SK-N-MC (cell line): ENCODE results near the gene TUBB4B.
A peak's percentile ranks its signal among the peaks of the same experiment; 100 is the strongest.

Experiments used
- DNase-seq: peaks from one replicate; pipeline ENCODE4 v3.0.0-alpha.2; 2011; ENCODE audit warnings: low read depth, low spot score
- H3K27ac ChIP-seq: fragments of 200-600 bp; sonication (generic); 2 replicates; pipeline ENCODE4 v1.5.1; 2016; ENCODE audit warnings: mixed run types
- H3K36me3 ChIP-seq: fragments of 200-600 bp; sonication (generic); 2 replicates; pipeline ENCODE4 v1.6.1; 2017; ENCODE audit warnings: antibody characterized with exemption, low read length, mixed read lengths; ENCODE audit not compliant: insufficient read depth
- H3K4me3 ChIP-seq: fragments of 200-600 bp; sonication (generic); 2 replicates; pipeline ENCODE4 v1.5.1; 2016
- H3K9ac ChIP-seq: fragments of 200-600 bp; sonication (generic); 2 replicates; pipeline ENCODE4 v1.8.0; 2017; ENCODE audit warnings: mixed run types, mixed read lengths; ENCODE audit not compliant: insufficient read length
- H3K9me3 ChIP-seq: fragments of 200-600 bp; sonication (generic); 2 replicates; pipeline ENCODE4 v1.6.1; 2017; ENCODE audit warnings: low read depth, mild to moderate bottlenecking, antibody characterized with exemption, low read length, moderate library complexity, mixed read lengths
- EZH2 ChIP-seq: fragments of 200-600 bp; sonication (generic); IDR thresholded peaks from one replicate; pipeline ENCODE4 v1.6.1; 2017; ENCODE audit warnings: antibody characterized with exemption
- FOXP2 ChIP-seq: optimal IDR thresholded peaks from 2 replicates; pipeline ENCODE3; 2011; ENCODE audit warnings: mild to moderate bottlenecking, moderate library complexity; ENCODE audit not compliant: insufficient read depth; ENCODE audit errors: extremely low read length, control extremely low read depth
- POLR2AphosphoS5 ChIP-seq: IDR thresholded peaks from 2 replicates; pipeline ENCODE4 v1.6.1; 2012; ENCODE audit warnings: mild to moderate bottlenecking, low read depth, low read length, borderline replicate concordance

TUBB4B gene

GRCh38 chr9:137269231-137269772 is 28.2 kb downstream of the TUBB4B start:
- no peak overlapping the region for H3K9ac ChIP-seq
- H3K4me3 ChIP-seq, result no peak overlapping the region
- no peak for TF ChIP-seq EZH2
- no peak for TF ChIP-seq POLR2AphosphoS5
- TF ChIP-seq FOXP2, result no peak
- no peak for DNase-seq
- H3K27ac ChIP-seq, result 0 out of 2 replicates have a peak overlapping the region, but pooled peaks have one; percentile 46
- H3K9me3 ChIP-seq, result no peaks in the 10 kb centered on the region
- peaks cover 24% of the 10 kb centered on the region; the same call in 1 of the 2 replicates for H3K36me3 ChIP-seq

GRCh38 chr9:137270929-137271695 is 30.0 kb downstream of the TUBB4B start:
- Histone ChIP-seq H3K36me3 (peaks cover 19% of the 10 kb centered on the region; the same call in 1 of the 2 replicates), H3K4me3 (no peak overlapping the region), H3K9me3 (no peaks in the 10 kb centered on the region), H3K9ac (no peak overlapping the region), H3K27ac (peak overlapping the region; percentile 57; the same call in 1 of the 2 replicates)
- no peak for DNase-seq
- TF ChIP-seq FOXP2, result no peak
- no peak for TF ChIP-seq EZH2
- TF ChIP-seq POLR2AphosphoS5, result no peak

DNA sequence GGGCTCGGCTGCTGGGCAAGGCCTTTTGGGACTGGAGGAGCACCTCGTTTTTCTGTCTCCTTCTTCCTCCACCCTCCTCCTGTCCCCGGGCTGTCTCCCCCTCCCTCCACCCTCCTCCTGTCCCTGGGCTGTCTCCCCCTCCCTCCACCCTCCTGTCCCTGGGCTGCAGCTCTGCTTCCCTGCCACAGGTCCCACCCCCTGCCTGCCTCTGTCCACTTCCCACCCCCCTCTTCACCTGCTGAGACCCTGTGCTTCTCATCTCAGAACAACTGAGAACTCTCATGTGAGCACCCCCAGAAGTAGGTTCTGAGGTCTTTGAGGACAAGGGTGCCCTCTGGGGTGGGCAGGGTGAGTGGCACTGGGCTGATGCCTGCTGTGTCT is 30.6 kb downstream of the TUBB4B start:
- no peak overlapping the region for H3K9ac ChIP-seq
- H3K36me3 ChIP-seq, result peaks cover 14% of the 10 kb centered on the region; the same call in 1 of the 2 replicates
- no peak for DNase-seq

DNA sequence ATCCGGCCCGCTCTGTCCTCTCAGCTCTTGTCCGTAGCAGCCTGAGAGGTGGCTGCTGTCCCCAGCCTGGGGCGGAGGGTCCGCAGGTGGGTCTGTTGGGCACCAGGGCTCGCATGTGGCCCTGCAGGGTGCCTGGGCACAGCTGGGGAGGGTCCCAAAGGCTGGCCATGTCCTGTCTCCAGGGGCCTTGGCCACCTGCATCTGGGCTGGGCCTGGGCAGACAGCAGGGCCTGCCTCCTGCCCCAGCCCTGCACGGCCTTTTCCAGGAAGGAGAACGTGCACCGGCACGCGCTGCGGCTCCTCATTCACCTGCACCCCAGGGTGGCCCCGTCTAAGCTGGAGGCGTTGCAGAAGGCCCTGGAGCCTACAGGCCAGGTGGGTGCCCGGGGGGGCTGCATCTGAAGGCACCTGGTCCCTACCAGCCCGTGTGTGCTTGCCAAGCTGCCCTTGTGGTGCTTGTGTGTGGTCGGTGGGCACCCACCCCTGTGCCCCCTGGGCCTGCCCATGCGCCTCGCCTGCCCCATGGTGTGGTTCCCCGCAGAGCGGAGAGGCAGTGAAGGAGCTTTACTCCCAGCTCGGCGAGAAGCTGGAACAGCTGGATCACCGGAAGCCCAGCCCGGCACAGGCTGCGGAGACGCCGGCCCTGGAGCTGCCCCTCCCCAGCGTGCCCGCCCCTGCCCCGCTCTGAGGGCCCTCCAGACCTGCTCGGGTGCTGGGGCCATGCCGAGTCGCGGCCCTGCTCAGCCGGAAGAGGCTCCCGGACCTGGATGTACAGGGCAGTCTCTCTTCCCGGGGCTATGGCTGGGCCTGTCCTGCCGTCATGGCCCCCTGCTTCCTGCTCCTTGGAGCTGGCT is 31.4 kb downstream of the TUBB4B start:
- no peaks in the 10 kb centered on the region for H3K9me3 ChIP-seq
- TF ChIP-seq FOXP2 (no peak), EZH2 (no peak), POLR2AphosphoS5 (no peak)
- H3K36me3 ChIP-seq, result peaks cover 10% of the 10 kb centered on the region; the same call in 1 of the 2 replicates
- no peak overlapping the region for H3K9ac ChIP-seq
- no peak overlapping the region for H3K27ac ChIP-seq
- no peak overlapping the region for H3K4me3 ChIP-seq
- no peak for DNase-seq

More for the DNA sequence above, 30.6 kb downstream of the TUBB4B start:
- TF ChIP-seq EZH2 (no peak), FOXP2 (no peak), POLR2AphosphoS5 (no peak)
- H3K4me3 ChIP-seq, result no peak overlapping the region
- no peaks in the 10 kb centered on the region for H3K9me3 ChIP-seq
- peak overlapping the region; percentile 57; the same call in 1 of the 2 replicates for H3K27ac ChIP-seq

DNA sequence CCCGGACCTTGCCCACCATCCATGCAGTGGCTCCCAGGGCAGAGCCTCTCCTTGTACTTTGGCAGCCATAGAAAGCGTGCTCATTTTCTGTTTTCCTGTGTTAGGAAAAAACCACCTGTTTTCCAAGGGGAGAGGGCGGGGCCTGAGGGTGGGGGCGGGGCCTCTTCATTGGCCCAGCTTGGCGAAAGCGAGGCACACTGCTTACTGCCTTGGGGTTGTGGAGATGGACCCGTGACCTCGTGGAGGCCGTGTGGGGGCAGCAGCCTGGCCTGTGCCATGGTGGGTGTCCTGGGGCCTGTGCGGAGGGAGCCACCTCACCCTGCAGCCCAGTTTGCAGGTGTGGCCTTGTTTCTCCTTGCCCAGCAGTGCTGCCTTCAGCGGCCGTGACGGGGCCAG is 32.0 kb downstream of the TUBB4B start:
- Histone ChIP-seq H3K27ac (no peak overlapping the region), H3K9me3 (no peaks in the 10 kb centered on the region), H3K9ac (no peak overlapping the region), H3K36me3 (peaks cover 7% of the 10 kb centered on the region; the same call in 1 of the 2 replicates), H3K4me3 (no peak overlapping the region)
- DNase-seq, result no peak
- TF ChIP-seq POLR2AphosphoS5 (no peak), FOXP2 (no peak), EZH2 (no peak)

- H3K9ac ChIP-seq, result no peak overlapping the region
- no peak overlapping the region for H3K4me3 ChIP-seq
- DNase-seq, result no peak
Measured at GRCh38 chr9:137273611-137274320, 32.7 kb downstream of the TUBB4B start.

DNA sequence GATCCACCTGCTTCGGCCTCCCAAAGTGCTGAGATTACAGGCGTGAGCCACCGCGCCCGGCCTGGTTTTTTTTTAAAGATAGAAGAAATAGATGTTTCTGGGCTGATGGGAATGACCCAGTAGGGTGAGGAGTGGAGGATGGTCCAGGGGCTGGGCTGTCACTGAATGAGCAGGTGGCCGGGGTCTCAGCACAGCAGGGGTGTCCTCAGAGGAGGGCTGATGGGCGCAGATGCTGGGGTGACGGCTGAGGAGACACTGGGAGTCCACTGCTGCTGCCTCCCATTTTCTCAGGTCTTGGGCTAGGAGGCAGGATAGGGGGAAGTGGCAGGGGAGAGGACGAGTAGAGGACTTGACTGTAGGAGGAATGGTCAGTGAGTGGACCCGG is 34.1 kb downstream of the TUBB4B start:
- no peak for TF ChIP-seq EZH2
- Histone ChIP-seq H3K27ac (no peak overlapping the region), H3K4me3 (no peak overlapping the region), H3K9ac (no peak overlapping the region), H3K36me3 (no peaks in the 10 kb centered on the region; the same call in 1 of the 2 replicates), H3K9me3 (no peaks in the 10 kb centered on the region)
- DNase-seq, result no peak

More at GRCh38 chr9:137273611-137274320, 32.7 kb downstream of the TUBB4B start:
- Histone ChIP-seq H3K9me3 (no peaks in the 10 kb centered on the region), H3K36me3 (peaks cover 3% of the 10 kb centered on the region; the same call in 1 of the 2 replicates), H3K27ac (no peak overlapping the region)
- TF ChIP-seq EZH2 (no peak), FOXP2 (no peak), POLR2AphosphoS5 (no peak)
